ENCODE data around the gene ERLEC1.
"Not testable (repeated sequence)": the region's sequence is repeated elsewhere in the genome, so short reads cannot be mapped to it uniquely, and the experiment has no call there.

The ERLEC1 gene

DNA sequence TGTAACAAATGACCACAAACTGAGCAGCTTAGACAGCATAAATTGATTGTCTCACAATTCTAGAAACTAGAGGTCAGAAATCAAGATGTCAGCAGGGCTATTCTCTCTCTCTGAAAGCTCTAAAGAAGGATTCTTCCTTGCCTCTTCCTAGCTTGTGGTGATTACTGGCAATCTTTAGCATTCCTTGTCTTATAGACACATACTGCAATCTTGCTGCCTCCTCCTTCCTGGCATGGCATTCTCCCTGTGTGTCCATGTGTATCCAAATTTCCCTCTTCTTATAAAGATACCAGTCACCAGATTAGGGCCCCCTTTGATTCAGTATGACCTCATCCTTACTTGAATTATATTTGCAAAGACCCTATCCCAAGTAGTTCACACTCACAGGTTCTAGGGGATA lies 2.4 kb upstream of the ERLEC1 start:
- DNase-seq = no peak

DNA sequence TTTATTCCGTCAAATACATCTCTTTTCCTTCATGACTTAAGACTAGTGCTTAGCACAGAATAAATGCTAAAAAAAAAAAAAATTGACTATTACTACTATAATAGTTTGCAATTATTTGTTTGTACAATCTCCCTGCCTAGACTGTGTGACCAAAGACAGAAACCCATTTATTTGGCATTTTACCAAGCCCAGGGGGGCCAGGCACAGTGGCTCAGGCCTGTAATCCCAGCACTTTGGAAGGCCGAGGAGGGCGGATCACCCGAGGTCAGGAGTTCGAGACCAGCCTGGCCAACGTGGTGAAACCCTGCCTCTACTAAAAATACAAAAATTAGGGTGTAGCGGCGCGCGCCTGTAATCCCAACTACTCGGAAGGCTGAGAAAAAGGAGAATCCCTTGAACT lies 1.5 kb upstream of the ERLEC1 start:
- no peak for DNase-seq

DNA sequence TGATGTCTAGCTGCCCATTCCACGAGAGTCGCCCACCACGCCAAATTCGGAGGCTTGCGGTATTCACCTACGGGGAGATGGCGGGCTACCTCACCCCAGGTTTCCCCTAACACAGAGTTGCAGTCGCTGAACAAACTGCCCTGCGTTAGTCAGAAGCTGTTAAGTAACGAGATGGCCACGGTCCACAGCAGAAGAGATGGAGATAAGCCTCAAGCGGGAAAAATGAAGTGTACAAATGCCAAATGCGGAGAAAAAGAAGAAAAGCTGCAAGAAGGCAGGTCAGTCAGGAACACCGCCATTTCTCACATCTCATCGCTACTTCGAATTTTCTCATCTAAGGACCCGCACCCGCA lies 516 bp upstream of the ERLEC1 start:
- DNase-seq = no peak

DNA sequence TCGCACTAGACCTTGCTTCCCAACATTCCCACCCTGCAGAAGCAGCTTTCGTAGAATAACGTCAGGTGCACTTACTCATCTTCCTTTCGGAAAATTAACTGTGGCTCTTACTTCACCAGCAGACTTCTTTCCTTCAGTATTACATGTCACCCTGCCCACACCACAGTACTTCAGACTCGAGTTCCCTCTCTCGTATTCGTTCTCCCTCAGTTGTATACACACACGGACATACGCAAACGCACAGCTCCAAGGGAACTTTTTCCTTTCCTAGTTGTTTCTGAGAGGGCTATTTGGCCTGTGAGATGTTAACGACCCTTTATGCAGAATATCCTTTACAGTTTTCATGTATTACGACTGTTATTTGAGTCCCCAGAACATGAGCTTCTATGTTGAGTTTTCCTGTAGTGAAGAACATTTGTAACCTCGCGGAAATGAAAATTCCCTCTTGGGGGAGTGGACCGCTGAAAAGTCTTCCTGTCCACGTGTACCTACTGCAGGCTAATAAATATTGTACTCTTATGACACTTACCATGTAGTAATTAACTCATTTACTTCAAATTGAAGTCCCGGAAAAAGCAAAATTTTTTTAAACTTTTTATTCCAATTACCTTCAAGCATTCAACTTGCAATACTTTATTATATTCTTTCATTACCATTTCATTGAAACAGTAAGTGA lies 908 bp downstream of the ERLEC1 start:
- no peak for DNase-seq

DNA sequence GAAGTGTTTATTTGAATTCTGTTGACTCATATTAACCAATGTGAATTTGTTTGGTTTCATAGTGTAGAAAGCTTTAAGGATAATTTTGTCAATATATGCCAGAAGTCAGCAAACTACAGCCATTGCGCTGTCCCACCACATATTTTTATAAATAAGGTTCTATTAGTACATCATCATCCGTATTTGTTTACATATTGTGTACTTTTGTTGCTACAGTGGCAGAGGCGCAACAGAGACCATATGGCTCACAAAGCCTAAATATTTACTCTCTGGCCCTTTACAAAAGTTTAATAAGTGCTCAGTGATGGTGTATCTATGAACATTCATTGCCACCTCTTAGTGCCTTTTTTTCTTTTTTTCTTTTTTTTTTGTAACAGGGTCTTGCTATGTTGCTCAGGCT lies 6.4 kb downstream of the ERLEC1 start:
- no peak for DNase-seq

DNA sequence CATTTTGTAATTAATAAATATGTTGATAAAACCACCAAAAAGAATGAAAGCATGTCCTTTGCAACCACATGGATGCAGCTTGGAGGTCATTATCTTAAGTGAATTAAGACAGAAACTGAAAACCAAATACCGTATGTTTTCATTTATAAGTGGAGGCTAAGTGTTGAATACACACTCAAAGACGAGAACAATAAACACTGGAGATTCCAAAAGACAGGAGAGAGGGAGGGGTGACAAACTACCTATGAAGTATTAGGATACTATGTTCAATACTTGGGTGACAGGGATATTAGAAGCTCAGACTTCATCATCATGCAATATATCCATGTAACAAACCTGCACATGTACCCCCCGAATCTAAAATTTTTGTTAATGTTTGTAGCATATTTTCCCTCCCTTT lies 7.0 kb downstream of the ERLEC1 start:
- no peak for DNase-seq

DNA sequence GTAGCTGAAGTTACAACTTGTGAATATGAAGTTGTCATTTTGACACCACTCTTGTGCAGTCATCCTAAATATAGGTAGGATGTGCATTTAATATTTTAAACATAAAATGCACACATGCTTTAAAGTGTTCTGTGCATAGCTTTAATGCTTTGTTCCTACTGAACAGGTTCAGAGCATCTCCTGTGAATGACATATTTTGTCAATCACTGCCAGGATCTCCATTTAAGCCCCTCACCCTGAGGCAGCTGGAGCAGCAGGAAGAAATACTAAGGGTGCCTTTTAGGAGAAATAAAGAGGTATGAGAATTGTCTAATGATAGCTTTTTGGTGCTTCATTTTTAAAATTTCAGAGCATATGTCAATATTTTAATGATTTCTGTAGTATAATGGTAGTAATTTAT lies 14.7 kb downstream of the ERLEC1 start:
- no peak for DNase-seq

DNA sequence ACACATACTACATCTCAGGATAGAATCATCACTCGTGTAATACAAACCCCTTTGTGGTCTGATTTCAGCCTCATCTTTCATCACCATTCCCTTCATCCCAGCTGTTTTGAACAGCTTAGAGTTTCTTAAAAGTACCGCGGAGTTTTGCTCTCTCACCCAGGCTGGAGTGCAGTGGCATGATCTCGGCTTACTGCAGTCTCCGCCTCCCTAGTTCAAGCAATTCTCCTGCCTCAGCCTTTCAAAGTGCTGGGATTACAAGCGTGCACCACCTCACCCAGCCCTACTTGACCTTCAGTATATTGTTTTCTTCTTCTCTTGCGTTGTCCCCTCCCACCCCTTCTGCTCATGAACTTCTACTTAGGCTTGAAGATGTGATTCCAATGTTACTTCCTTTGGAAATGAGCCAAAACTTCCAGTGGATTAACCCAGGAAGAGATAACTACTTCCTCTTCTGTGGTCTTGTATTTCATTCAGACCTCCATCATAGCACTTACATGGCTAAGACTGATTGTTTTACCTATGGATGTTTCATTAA lies 15.8 kb downstream of the ERLEC1 start:
- DNase-seq = no peak

DNA sequence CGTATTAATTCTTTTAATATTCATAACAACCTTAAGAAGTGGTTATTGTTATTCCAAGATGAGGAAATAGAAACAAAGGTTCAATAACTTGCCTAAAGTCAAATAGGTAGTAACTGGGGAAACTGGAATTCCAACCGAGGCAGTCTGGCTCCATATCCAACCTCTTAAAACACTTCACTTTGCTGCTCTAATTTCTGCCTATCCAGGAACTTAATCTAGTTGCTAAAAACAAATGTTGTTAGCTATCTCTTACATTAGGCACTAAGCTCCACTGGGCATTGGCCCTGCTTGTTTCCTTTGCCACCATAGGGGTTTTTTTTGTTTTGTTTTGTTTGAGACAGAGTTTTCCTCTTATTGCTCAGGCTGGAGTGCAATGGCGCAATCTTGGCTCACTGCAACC lies 24.8 kb downstream of the ERLEC1 start:
- DNase-seq = no peak

DNA sequence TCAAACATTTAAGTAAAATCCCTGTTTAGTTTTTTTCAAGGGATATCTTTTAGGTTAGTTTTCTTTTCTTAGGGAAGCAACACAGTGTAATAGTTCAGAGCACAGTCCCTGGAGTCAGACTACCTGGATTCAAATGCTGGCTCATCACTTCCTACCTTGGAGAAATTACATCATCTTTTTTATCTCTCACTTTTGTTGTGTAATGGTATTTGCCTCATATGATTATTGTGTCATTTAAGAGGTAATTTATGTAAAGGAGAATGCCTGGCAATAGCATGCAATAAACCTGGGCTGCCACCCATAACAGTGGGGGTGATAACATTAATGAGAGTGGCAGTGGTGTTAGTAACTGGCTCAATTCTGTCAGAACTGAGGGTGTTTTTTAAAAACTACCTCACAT lies 26.3 kb downstream of the ERLEC1 start:
- no peak for DNase-seq

DNA sequence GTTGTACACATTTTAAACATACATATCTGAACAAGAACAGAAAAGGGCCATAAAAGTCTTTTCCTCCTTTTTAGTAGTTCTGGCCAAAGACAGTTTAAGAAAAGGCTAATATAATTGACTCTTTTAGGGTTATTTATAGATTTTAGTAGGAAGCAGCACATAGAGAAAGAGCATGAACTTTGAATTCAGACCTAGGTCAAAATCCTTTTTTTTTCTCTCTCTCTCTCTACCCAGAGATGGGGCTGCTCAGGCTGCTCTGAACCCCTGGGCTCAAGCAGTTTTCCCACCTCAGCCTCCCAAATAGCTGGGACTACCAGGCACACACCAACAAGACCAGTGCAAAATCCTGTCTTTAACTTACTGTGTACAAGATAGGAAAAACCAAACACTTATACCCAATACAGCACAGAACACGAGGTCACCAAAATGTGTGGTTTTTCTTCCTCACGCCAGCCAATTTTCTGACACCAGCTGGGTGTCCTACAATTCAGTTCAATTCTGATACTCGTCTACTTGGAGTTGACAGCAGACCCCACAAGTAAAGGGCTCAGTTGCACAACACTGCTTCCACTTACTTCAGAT lies 32.1 kb downstream of the ERLEC1 start:
- no peak for DNase-seq

DNA sequence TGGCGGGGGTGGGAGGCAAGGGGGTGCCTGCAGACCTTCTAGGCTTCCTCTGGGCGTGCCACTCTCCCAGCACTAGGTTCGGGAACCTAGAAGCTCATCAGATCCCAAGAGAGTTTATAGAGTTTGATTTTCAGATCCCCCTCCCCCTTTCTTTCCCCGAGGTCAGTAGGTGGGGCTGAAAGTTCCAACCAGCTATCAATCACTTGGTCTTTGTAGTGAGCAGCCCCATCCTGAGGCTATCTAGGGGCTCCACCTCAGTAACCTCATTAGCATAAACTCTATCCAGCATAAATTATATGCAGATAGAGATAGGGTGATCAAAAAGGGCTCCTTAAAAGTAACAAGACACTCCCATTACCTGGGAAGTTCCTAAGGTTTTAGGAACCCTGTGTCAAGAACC lies 32.8 kb downstream of the ERLEC1 start:
- DNase-seq = no peak

DNA sequence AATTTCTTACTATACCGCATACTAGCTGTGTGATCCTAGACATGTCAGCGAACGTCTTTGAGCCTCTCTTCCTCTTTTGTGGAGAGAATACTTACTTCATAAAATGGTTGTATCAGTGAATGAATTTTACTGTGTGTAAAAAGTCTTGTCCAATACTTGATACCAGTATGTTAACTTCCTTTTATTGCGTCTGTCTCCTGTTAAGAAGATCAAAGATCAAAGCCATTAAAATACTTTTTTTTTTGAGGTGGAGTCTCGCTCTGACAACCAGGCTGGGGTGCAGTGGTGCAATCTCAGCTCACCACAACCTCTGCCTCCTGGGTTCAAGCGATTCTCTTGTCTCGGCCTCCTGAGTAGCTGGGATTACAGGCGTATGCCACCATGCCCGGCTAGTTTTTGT lies 33.2 kb downstream of the ERLEC1 start:
- DNase-seq = no peak

DNA sequence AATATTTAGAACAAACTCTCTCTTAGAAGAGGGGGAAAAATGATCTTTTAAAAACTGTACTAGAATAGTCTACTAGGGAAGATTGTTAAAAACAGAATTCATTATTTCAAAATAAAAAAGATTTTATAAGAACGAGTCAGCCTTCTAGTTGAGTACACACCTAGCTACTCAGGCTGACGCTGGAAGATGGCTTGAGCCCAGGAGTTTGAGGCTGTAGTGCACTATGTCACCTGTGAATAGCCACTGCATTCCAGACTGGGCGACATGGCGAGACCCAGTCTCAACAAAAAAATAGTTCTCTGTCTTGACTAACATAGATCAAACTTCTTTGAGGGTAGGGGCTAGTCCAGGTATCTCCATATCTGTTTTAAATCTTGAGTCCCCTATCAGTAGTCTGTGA lies 33.9 kb downstream of the ERLEC1 start:
- DNase-seq = no peak

DNA sequence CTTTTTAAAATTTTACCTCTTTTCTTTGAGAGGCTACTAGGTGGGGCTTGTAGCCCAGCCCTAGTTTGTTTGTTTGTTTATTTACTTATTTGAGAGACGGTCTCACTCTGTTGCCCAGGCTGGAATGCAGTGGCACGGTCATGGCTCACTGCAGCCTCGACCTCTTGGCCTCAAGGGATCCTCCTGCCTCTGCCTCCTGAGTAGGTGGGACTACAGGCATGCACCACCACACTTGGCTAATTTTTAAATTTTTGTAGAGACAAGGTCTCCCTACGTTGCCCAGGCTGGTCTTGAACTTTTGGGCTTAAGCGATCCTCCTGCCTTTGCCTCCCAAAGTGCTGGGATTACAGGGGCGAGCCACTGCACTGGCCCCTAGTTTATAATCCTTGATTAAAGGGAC lies 35.0 kb downstream of the ERLEC1 start:
- DNase-seq = no peak

DNA sequence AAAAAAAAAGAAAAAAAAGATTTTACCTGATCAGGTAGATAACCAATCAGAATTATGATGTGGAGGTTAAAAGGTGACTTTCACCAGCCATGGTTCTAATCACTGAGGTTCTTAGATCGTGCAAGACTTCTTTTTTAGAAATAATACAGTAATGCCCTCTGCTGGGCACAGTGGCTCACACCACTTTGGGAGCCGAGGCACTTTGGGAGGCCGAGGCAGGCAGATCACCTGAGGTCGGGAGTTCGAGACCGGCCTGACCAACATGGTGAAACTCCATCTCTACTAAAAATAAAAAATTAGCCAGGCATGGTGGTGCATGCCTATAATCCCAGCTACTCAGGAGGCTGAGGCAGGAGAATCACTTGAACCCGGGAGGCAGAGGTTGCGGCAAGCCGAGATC lies 36.8 kb downstream of the ERLEC1 start:
- not testable (repeated sequence) for DNase-seq

DNA sequence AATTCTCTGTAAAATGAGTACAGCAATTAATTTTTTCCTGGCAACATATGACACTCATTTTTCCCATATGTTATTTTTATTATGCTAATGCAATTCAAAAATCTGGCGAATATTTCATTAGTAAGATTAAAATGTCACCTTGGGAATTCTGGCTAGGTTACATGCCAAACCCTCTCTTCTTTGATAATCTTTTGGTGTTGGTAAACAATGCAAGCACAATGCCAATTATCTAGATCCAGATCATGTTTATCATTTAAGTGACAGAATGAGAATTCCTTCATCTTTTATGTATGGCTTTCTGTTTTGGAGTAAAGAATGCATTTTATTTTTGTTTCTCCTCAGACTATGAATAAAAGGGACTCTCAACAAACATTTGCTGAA lies 39.2 kb downstream of the ERLEC1 start:
- no peak for DNase-seq

DNA sequence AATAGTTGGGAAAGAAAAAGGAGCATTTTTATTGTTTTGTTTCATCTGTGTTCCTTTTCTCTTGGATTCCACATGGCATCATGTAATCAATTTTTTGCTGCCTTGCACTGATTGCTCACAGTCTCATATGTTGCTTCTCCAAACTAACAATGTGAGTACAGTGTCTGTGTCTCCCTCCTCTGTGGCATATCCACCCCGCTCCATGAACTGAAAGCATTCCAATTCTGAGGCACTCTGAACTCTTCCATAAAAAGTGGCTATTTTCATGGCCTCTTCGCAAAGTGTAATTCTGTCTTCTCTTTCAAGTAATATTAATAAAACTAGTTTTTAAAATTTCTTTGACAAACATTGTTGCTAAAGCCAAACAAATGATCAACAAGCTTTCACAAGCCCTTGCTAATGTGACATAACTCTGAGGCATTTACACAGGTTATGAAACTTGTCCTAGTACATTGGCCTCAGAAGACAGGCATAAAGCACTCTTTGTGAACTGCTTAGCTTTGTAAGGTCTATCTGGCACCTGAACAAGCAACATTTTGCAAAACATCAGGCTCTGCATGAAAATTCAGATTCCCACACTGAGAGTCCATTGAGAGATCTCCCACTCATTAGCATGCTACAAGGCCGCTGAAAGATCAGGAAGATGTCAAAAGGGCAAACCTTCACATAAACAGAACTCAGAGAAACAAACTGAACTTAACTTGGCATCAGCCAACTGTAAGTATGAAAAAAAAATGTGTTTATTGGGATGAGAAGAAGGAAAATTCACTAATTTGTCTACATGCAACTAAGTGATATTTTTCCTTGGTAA lies 39.9 kb downstream of the ERLEC1 start:
- DNase-seq = no peak

DNA sequence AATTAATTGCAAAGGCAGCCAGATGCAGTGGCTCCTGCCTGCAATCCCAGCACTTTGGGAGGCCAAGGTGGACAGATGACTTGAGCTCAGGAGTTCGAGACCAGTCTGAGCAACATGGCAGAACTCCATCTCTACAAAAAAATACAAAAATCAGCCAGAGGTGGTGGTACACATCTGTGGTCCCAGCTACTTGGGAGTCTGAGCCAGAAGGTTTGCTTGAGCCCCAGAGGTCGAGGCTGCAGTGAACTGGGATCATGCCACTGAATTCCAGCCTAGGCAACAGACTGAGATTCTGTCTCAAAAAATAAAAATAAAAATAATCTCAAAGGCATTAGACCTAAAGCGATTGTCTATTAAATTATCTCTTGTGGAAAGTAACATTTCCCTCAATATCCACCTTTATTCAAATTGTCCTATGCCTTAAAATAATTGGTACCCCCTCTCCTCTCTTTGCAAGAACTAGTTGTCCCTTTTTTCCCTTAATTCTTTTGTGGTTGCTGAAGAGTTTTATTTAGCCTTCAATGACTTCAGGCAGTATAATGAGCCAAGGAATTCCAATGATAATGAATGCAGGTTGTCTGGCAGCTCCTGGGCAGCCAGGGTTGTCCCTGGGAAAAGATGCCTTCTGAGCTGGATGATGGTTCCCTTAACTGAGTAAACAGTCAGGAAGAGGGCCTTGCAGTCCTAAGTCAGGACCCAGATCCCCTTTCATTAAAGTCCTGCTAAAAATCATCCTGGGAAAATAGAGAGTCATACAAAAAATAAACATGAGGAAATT lies 40.7 kb downstream of the ERLEC1 start:
- no peak for DNase-seq

DNA sequence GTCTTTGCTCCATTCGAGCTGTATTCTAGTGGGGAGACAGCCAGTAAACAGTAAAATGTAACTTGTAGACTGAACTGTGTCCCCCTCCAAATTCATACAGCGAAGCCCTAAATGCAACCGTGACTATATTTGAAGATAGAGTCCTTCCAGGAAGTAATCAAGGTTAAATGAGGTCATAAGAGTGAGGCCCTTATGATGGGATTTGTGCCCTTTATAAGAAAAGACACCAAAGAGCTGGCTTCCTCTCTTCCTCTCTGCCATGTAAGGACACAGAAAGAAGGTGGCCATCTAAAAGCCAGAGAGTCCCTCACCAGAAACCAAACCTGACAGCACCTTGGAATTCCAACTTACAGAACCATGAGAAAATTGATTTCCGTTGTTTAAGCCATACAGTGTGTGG lies 41.5 kb downstream of the ERLEC1 start:
- no peak for DNase-seq

DNA sequence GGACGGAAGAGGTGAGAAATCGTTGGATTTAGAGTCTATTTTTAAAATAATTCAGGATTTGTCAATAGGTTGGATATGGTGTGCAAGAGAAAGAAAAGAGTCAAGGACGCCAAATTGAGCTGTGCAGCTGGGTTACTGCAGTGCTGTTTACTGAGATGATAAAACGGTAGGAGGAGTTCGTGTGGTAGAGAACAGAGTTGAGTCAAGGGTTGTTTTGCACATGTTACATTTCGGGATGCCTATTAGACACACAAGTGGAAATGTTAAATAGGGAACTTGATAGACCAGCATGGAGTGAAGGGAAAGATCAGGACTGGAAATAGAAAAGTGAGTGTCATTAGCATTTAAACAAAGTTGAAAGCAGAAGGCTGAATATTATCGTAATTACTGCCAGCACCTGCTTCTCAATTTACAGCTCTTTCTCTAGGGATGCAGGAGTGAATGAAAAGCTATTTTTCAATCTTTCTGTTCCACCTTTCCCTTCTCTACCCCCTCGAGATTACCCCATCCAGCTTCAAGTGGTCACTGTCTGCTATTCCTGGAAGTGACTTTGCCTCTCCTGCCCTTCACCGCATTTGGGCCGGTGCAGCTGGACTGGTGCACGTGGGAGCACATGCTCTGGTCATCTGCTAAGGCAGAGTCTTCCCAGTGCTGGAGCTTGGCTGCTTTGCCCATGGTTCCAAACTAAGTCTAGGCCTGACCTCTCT lies 42.6 kb downstream of the ERLEC1 start:
- DNase-seq = peak; percentile 81

DNA sequence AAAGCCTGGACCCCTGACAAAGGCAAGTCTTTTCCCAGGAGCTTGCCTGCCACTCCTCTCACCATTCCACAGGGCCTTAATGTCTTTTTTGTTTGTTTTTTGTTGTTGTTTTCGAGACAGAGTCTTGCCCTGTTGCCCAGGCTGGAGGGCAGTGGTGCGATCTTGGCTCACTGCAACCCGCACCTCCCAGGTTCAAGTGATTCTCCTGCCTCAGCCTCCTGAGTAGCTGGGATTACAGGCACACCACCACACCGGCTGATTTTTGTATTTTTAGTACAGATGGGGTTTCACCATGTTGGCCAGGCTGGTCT lies 43.1 kb downstream of the ERLEC1 start:
- DNase-seq = not testable (repeated sequence)

DNA sequence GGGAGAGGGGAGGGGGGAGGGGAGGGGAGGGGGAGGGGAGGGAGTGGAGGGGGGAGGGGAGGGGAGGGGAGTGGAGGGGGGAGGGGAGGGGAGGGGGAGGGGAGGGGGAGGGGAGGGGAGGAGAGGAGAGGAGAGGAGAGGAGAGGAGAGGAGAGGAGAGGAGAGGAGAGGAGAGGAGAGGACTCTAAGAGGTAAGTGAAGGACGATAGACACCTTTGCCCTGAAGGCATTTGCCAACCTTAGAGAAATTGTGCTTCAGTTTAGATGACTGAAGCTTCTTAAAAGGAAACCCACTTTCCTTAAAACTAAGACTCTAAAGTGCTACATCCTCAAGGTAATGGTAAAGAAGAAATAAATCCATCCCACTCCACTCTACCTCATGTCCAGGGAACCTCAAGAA lies 53.7 kb downstream of the ERLEC1 start:
- no peak for DNase-seq

Data from NCI-H1436 (cell line).